Astrocyte (in vitro differentiated cells and primary cell): Measurements from ENCODE around the gene NFU1. TPM values are rescaled to one million over a fixed set of nuclear protein-coding genes. Genes with fewer than 3 reads are reported as not detected.

ENCODE experiments used
- DNase-seq: peaks from one replicate; pipeline ENCODE4 v3.0.0-alpha.2; 2010; ENCODE audit warnings: low read depth
- FAIRE-seq: peaks from 2 replicates; lab custom pipeline; 2011; peaks lifted over from hg19 to GRCh38; lab: Jason Lieb, UNC
- H2AFZ ChIP-seq: 2 replicates; pipeline ENCODE4 v1.6.0; 2012; ENCODE audit warnings: low read depth, low read length, inconsistent platforms
- H3K27ac ChIP-seq: 2 replicates; pipeline ENCODE4 v1.5.1; 2011; ENCODE audit warnings: low read depth, low read length, inconsistent platforms
- H3K27me3 ChIP-seq: 2 replicates; pipeline ENCODE4 v1.6.0; 2011; ENCODE audit warnings: low read length, inconsistent platforms; ENCODE audit not compliant: insufficient read depth
- H3K36me3 ChIP-seq: 2 replicates; pipeline ENCODE4 v1.5.1; 2011; ENCODE audit warnings: low read length, inconsistent platforms; ENCODE audit not compliant: insufficient read depth
- H3K4me1 ChIP-seq: 2 replicates; pipeline ENCODE4 v1.5.1; 2011; ENCODE audit warnings: low read length, inconsistent platforms; ENCODE audit not compliant: insufficient read depth
- H3K4me2 ChIP-seq: 2 replicates; pipeline ENCODE4 v1.6.0; 2012; ENCODE audit warnings: low read length, inconsistent platforms
- H3K4me3 ChIP-seq: 2 replicates; pipeline ENCODE4 v1.5.1; 2011; ENCODE audit warnings: low read depth, mild to moderate bottlenecking, low read length, inconsistent platforms; ENCODE audit not compliant: insufficient read depth
- H3K79me2 ChIP-seq: 2 replicates; pipeline ENCODE4 v1.6.0; 2012; ENCODE audit warnings: mild to moderate bottlenecking, low read length, inconsistent platforms; ENCODE audit not compliant: insufficient read depth
- H3K9ac ChIP-seq: 2 replicates; pipeline ENCODE4 v1.6.0; 2012; ENCODE audit warnings: mild to moderate bottlenecking, low read length, inconsistent platforms
- H3K9me3 ChIP-seq: 2 replicates; pipeline ENCODE4 v1.5.1; 2012; ENCODE audit warnings: low read depth, mild to moderate bottlenecking, low read length, inconsistent platforms; ENCODE audit not compliant: insufficient read depth
- H4K20me1 ChIP-seq: 2 replicates; pipeline ENCODE4 v1.6.0; 2012; ENCODE audit warnings: low read length, inconsistent platforms; ENCODE audit not compliant: insufficient read depth
- H3K27ac Mint-ChIP-seq: one replicate; pipeline ENCODE4 v1.8.0; 2021; ENCODE audit warnings: mild to moderate bottlenecking, mixed read lengths; ENCODE audit not compliant: unreplicated experiment
- H3K27me3 Mint-ChIP-seq: one replicate; pipeline ENCODE4 v1.8.0; 2021; ENCODE audit warnings: low read depth, mixed read lengths; ENCODE audit not compliant: unreplicated experiment
- H3K36me3 Mint-ChIP-seq: one replicate; pipeline ENCODE4 v1.8.0; 2021; ENCODE audit warnings: low read depth, mixed read lengths; ENCODE audit not compliant: unreplicated experiment
- H3K4me1 Mint-ChIP-seq: one replicate; pipeline ENCODE4 v1.8.0; 2021; ENCODE audit warnings: low read depth, mixed read lengths; ENCODE audit not compliant: unreplicated experiment
- H3K4me3 Mint-ChIP-seq: one replicate; pipeline ENCODE4 v1.8.0; 2021; ENCODE audit warnings: mild to moderate bottlenecking, moderate library complexity, mixed read lengths; ENCODE audit not compliant: unreplicated experiment
- H3K9me3 Mint-ChIP-seq: one replicate; pipeline ENCODE4 v1.8.0; 2021; ENCODE audit warnings: mild to moderate bottlenecking, mixed read lengths; ENCODE audit not compliant: unreplicated experiment
- EZH2 ChIP-seq: IDR thresholded peaks from 2 replicates; pipeline ENCODE4 v1.6.1; 2012; ENCODE audit warnings: mild to moderate bottlenecking, low read length, inconsistent platforms; ENCODE audit not compliant: insufficient read depth
- total RNA-seq: library from RNA; stranded (reverse); gene quantifications from 2 replicates; pipeline ENCODE4 v1.2.1, GENCODE V29; 2021
- TF ChIP-seq, protein P1 (sequence below): IDR thresholded peaks from 2 replicates; pipeline ENCODE4 v1.5.1; 2011; ENCODE audit warnings: low read depth, mild to moderate bottlenecking, inconsistent platforms, low read length, moderate library complexity; ENCODE audit not compliant: insufficient read depth

Gene NFU1
- total RNA-seq, 1 donor from 2014 or later: 46.6 TPM

DNA sequence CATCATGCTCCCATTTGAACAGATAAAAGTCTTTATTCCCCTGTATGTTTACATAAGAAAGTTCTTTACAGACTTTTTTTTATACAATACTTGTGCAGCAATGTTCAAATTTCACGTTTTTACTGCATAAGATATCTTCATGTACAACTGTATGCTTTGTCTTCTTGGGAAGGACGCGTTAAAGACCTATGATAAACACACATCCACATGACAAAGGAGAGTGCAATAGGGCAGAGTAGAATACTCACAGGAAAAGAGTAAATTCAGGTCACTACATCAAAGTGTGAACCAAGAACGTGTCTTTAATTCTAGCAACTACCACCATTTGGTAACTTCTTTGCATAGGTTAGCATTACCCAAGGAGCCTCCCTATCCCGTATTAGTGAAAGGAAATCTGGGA is 33.7 kb upstream of the NFU1 start:
- no peak for FAIRE-seq
- H3K4me3 ChIP-seq: no peak overlapping the region
- no peak overlapping the region for H2AFZ ChIP-seq
- H3K27me3 Mint-ChIP-seq: no peaks in the 10 kb centered on the region
- H3K4me2 ChIP-seq: no peak overlapping the region
- H4K20me1 ChIP-seq: no peaks in the 10 kb centered on the region
- no peak overlapping the region for H3K4me3 Mint-ChIP-seq
- peaks cover 13% of the 10 kb centered on the region for H3K4me1 Mint-ChIP-seq
- H3K36me3 ChIP-seq: peaks cover 2% of the 10 kb centered on the region
- peaks cover 2% of the 10 kb centered on the region for H3K9me3 Mint-ChIP-seq
- H3K9me3 ChIP-seq: no peaks in the 10 kb centered on the region
- no peak overlapping the region for H3K27ac Mint-ChIP-seq
- DNase-seq: no peak
- H3K27ac ChIP-seq: no peak overlapping the region
- H3K79me2 ChIP-seq: no peaks in the 10 kb centered on the region
- no peaks in the 10 kb centered on the region for H3K4me1 ChIP-seq
- no peak for TF ChIP-seq EZH2
- TF ChIP-seq, protein P1, sequence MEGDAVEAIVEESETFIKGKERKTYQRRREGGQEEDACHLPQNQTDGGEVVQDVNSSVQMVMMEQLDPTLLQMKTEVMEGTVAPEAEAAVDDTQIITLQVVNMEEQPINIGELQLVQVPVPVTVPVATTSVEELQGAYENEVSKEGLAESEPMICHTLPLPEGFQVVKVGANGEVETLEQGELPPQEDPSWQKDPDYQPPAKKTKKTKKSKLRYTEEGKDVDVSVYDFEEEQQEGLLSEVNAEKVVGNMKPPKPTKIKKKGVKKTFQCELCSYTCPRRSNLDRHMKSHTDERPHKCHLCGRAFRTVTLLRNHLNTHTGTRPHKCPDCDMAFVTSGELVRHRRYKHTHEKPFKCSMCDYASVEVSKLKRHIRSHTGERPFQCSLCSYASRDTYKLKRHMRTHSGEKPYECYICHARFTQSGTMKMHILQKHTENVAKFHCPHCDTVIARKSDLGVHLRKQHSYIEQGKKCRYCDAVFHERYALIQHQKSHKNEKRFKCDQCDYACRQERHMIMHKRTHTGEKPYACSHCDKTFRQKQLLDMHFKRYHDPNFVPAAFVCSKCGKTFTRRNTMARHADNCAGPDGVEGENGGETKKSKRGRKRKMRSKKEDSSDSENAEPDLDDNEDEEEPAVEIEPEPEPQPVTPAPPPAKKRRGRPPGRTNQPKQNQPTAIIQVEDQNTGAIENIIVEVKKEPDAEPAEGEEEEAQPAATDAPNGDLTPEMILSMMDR: no peak
- peaks cover 24% of the 10 kb centered on the region for H3K36me3 Mint-ChIP-seq
- no peaks in the 10 kb centered on the region for H3K27me3 ChIP-seq
- no peak overlapping the region for H3K9ac ChIP-seq

DNA sequence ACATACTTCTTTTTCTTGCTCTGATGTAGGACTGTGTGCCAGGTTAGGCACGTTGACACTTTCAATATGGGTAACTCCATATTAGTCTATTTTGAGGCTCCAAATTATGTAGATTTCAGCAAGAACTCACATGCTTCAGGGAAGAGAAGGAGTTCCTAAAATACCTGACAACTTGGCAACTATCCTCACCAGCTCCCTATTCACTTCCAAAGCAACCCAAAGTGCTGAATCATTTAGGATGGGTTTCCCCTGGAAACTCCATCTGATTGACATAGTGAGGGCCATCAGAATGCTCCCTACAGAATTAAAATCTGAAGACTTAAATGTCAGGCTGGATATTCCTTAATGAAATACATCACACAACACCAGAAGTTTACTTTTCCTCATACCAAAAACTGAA is 32.5 kb upstream of the NFU1 start:
- H3K27ac Mint-ChIP-seq: no peak overlapping the region
- Histone ChIP-seq H3K4me2 (no peak overlapping the region), H3K4me3 (no peak overlapping the region), H4K20me1 (no peaks in the 10 kb centered on the region), H3K27ac (no peak overlapping the region), H3K9me3 (no peaks in the 10 kb centered on the region), H3K4me1 (no peaks in the 10 kb centered on the region), H3K36me3 (no peaks in the 10 kb centered on the region), H3K79me2 (no peaks in the 10 kb centered on the region), H2AFZ (no peak overlapping the region), H3K27me3 (no peaks in the 10 kb centered on the region), H3K9ac (no peak overlapping the region)
- H3K9me3 Mint-ChIP-seq: peaks cover 2% of the 10 kb centered on the region
- DNase-seq: peak; percentile 13
- no peaks in the 10 kb centered on the region for H3K27me3 Mint-ChIP-seq
- H3K4me1 Mint-ChIP-seq: peaks cover 13% of the 10 kb centered on the region
- no peak for FAIRE-seq
- H3K4me3 Mint-ChIP-seq: no peak overlapping the region
- H3K36me3 Mint-ChIP-seq: peaks cover 25% of the 10 kb centered on the region
- TF ChIP-seq, protein P1: no peak
- TF ChIP-seq EZH2: no peak

DNA sequence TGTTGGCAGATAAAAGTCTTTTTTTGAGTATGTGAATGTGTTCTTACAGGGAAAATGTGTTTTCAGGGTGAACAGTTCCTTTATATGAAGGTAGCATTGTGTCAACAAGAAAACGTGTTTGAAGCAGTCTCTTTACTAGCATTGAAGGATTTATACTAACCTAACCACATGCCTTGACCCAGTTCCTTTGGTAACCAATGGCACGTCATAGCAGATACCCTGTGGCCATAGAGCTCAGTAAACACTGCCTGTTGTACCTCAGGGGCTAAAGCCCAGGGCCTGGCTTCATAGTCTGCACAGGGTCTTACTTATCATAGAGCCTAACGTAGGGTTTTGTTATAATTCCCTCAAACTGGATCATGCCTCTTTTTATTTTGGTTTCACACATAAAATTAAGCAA is 32.1 kb upstream of the NFU1 start:
- no peaks in the 10 kb centered on the region for H3K79me2 ChIP-seq
- Mint-ChIP-seq H3K27ac (no peak overlapping the region), H3K9me3 (peaks cover 2% of the 10 kb centered on the region), H3K4me3 (no peak overlapping the region), H3K4me1 (peaks cover 13% of the 10 kb centered on the region), H3K36me3 (peaks cover 26% of the 10 kb centered on the region), H3K27me3 (no peaks in the 10 kb centered on the region)
- H4K20me1 ChIP-seq: no peaks in the 10 kb centered on the region
- no peak for TF ChIP-seq EZH2
- TF ChIP-seq, protein P1: no peak
- no peaks in the 10 kb centered on the region for H3K36me3 ChIP-seq
- FAIRE-seq (peak; percentile 26), DNase-seq (no peak)
- no peak overlapping the region for H3K4me2 ChIP-seq
- no peak overlapping the region for H3K9ac ChIP-seq
- H3K27me3 ChIP-seq: no peaks in the 10 kb centered on the region
- H3K4me3 ChIP-seq: no peak overlapping the region
- H3K4me1 ChIP-seq: no peaks in the 10 kb centered on the region
- no peak overlapping the region for H3K27ac ChIP-seq
- no peak overlapping the region for H2AFZ ChIP-seq
- H3K9me3 ChIP-seq: no peaks in the 10 kb centered on the region
